Measurements from ENCODE around the gene MCOLN3. TPM values are rescaled to one million over a fixed set of nuclear protein-coding genes. Genes with fewer than 3 reads are reported as not detected.
A peak's percentile ranks its signal among the peaks of the same experiment; 100 is the strongest.

Gene MCOLN3
- total and polyA plus RNA-seq, 9 of the 15 experiments (the other 6 are each of a cell fraction or from before 2014, with no cell fraction given) = 0.04 to 0.05 TPM; not detected in 7

GRCh38 chr1:85024736-85025135 is 23.6 kb downstream of the MCOLN3 start:
- TF ChIP-seq SNAPC5 (CRISPR knock-in tag; IDR thresholded peaks at IDR 0.05) = no peak
- no peak for TF ChIP-seq ATF7 (IDR thresholded peaks at IDR 0.05)
- no peak for TF ChIP-seq KLF1 (tag; IDR thresholded peaks at IDR 0.05)
- TF ChIP-seq PCBP2 (IDR thresholded peaks at IDR 0.05; ENCODE audit: low read depth, low read length, poor library complexity, severe bottlenecking) = no peak
- TF ChIP-seq XRCC3 (IDR thresholded peaks at IDR 0.05) = no peak
- no peak for TF ChIP-seq ZNF644 (tag; IDR thresholded peaks at IDR 0.05; ENCODE audit: low read depth)
- no peak for TF ChIP-seq HIVEP1 (CRISPR knock-in tag; IDR thresholded peaks at IDR 0.05)
- TF ChIP-seq NCOA2 (IDR thresholded peaks at IDR 0.05; ENCODE audit: partially characterized antibody in 2 of 2) = no peak
- no peak for TF ChIP-seq ZNF57 (CRISPR knock-in tag; IDR thresholded peaks at IDR 0.05)
- TF ChIP-seq ZC3H4 (CRISPR knock-in tag; IDR thresholded peaks at IDR 0.05; ENCODE audit: borderline replicate concordance) = no peak
- no peak for TF ChIP-seq MYC (IDR thresholded peaks at IDR 0.05; ENCODE audit: low read depth, low read length)
- no peak for TF ChIP-seq MYC (CRISPR knock-in tag; IDR thresholded peaks at IDR 0.05; ENCODE audit: borderline replicate concordance, low read depth)
- TF ChIP-seq SOX6 (IDR thresholded peaks at IDR 0.05) = no peak
- TF ChIP-seq, protein P1, sequence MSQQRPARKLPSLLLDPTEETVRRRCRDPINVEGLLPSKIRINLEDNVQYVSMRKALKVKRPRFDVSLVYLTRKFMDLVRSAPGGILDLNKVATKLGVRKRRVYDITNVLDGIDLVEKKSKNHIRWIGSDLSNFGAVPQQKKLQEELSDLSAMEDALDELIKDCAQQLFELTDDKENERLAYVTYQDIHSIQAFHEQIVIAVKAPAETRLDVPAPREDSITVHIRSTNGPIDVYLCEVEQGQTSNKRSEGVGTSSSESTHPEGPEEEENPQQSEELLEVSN (IDR thresholded peaks at IDR 0.05; ENCODE audit: borderline replicate concordance in 1 of 2, extremely low read depth in 1 of 2, insufficient read depth in 1 of 2, insufficient read length in 1 of 2, low read depth in 1 of 2, low read length in 1 of 2, poor library complexity in 1 of 2, severe bottlenecking in 1 of 2) = no peak
- TF ChIP-seq ZNF277 (CRISPR knock-in tag; IDR thresholded peaks at IDR 0.05; ENCODE audit: borderline replicate concordance) = no peak
- TF ChIP-seq, protein P2, sequence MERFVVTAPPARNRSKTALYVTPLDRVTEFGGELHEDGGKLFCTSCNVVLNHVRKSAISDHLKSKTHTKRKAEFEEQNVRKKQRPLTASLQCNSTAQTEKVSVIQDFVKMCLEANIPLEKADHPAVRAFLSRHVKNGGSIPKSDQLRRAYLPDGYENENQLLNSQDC (CRISPR knock-in tag; IDR thresholded peaks at IDR 0.05) = no peak
- no peak for TF ChIP-seq GABPB2 (CRISPR knock-in tag; conservative IDR thresholded peaks at IDR 0.05)
- BruUV-seq (replicated peaks) = no TSS peak
- no peaks in the 10 kb centered on the region; the same call in 1 of the 2 replicates for H4K20me1 ChIP-seq (replicated peaks; ENCODE audit: control insufficient read depth, insufficient read depth, low read length)
- no peaks in the 10 kb centered on the region for H3K4me1 ChIP-seq (replicated peaks in 1 of 2; ENCODE audit: control insufficient read depth in 2 of 2, insufficient read depth in 2 of 2, low read length in 2 of 2)
- no peaks in the 10 kb centered on the region for H3K9me3 ChIP-seq (replicated peaks; ENCODE audit: control insufficient read depth, insufficient read depth, low read depth, low read length)
- 3% methylated on average over 3 of the region's 3 CpGs for WGBS (ENCODE audit: insufficient coverage, low coverage, missing lambda C conversion rate)
- H3K36me3 ChIP-seq (ENCODE audit: control insufficient read depth, insufficient read depth, low read length) = no peaks in the 10 kb centered on the region
- no peaks in the 10 kb centered on the region for H3K9me1 ChIP-seq (ENCODE audit: control insufficient read depth, insufficient read depth, low read length)
- ATAC-seq (peak; percentile 50; the same call in 1 of the 3 replicates), FAIRE-seq (no peak), DNase-seq (ENCODE audit: extremely low read depth in 1 of 4, low spot score in 3 of 4) (no peak)
- CTCF ChIA-PET (ENCODE audit: low intra/inter-chr PET ratio) = interaction anchor here (1.4 kb wide), 1 partner anchor 80 kb away, joined by 3 read pairs; no protein-coding TSS in a partner anchor
- no peak overlapping the region for H3K4me3 ChIP-seq
- intact Hi-C loops (cut with micrococcal nuclease) = loop anchor here (2.0 kb wide), 1 partner anchor 80 kb away; no protein-coding TSS in a partner anchor
- no peak overlapping the region for H3K27ac ChIP-seq (ENCODE audit: extremely low read depth, low read depth, low read length)
- in situ Hi-C loops (cut with MboI) = no loop called here
- no peak overlapping the region for H3K9ac ChIP-seq (ENCODE audit: insufficient read depth in 1 of 2, low read depth in 2 of 2, low read length in 2 of 2)
- no peak overlapping the region for H2AFZ ChIP-seq (ENCODE audit: low read depth, low read length)
- H3K79me2 ChIP-seq (ENCODE audit: control insufficient read depth, insufficient read depth, low read length) = no peaks in the 10 kb centered on the region
- peaks cover 2 to 6% of the 10 kb centered on the region in 2 experiments; a peak in 1 of 5 replicates for H3K27me3 ChIP-seq (ENCODE audit: control insufficient read depth in 2 of 2, insufficient read depth in 2 of 2, low read length in 2 of 2)
- H3K4me2 ChIP-seq (ENCODE audit: insufficient read depth, low read length) = no peak overlapping the region
- POLR2A ChIA-PET = no interaction called here
